ENCODE measurements around the gene ING5. TPM values are rescaled to one million over a fixed set of nuclear protein-coding genes. Genes with fewer than 3 reads are reported as not detected.

Gene ING5
- total RNA-seq, 1 donor from 2014 or later: 38.3 TPM

DNA sequence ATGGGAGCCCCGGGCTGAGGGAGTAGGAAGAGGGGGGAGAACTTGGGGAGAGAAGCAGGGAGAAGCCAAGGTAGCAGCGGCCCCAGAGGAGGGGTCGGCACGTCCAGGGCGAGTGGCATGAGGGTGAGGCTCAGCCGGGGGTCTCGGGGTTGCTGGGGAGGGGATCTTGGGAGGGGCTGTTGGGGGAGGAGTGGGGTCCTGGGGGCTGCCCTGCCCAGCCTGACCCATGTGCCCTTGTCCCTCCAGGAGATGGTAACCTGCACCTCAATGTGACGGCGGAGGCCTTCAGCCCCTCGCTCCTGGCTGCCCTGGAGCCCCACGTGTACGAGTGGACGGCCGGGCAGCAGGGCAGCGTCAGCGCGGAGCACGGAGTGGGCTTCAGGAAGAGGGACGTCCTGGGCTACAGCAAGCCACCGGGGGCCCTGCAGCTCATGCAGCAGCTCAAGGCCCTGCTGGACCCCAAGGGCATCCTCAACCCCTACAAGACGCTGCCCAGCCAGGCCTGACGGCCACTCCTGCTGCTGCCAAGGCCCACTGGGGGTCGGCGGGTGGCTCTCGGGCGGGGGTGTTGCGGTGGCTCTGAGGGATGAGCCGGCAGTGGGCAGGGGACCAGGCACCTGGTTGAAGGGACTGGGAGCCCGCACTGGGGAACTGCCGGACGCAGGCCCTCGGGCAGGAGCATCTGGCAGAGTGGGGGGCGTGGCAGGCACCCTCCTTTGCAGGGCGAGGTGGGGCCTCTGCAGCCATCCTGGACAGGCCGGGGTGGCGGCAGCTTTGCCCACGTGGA lies 65.8 kb downstream of the ING5 start:
- peaks cover 4% of the 10 kb centered on the region for H3K4me1 Mint-ChIP-seq (ENCODE audit: low read depth, unreplicated experiment)
- H3K4me3 Mint-ChIP-seq (ENCODE audit: unreplicated experiment): no peak overlapping the region
- peak; percentile 16 for DNase-seq
- peaks cover 1% of the 10 kb centered on the region for H3K9me3 Mint-ChIP-seq (ENCODE audit: unreplicated experiment)
- TF ChIP-seq CTCF (IDR thresholded peaks at IDR 0.05; ENCODE audit: partially characterized antibody, unreplicated experiment): no peak
- H3K27ac Mint-ChIP-seq (ENCODE audit: unreplicated experiment): no peak overlapping the region
- H3K27me3 Mint-ChIP-seq (ENCODE audit: unreplicated experiment): no peaks in the 10 kb centered on the region
- H3K36me3 Mint-ChIP-seq (ENCODE audit: unreplicated experiment): no peaks in the 10 kb centered on the region

GRCh38 chr2:241768251-241768711 lies 66.4 kb downstream of the ING5 start:
- Mint-ChIP-seq H3K4me1 (ENCODE audit: low read depth, unreplicated experiment) (peaks cover 4% of the 10 kb centered on the region), H3K36me3 (ENCODE audit: unreplicated experiment) (no peaks in the 10 kb centered on the region)
- DNase-seq: peak; percentile 12

GRCh38 chr2:241768850-241769249 lies 67.0 kb downstream of the ING5 start:
- H3K4me3 Mint-ChIP-seq (ENCODE audit: unreplicated experiment): no peak overlapping the region
- peaks cover 1% of the 10 kb centered on the region for H3K9me3 Mint-ChIP-seq (ENCODE audit: unreplicated experiment)
- DNase-seq: no peak
- H3K4me1 Mint-ChIP-seq (ENCODE audit: low read depth, unreplicated experiment): peaks cover 4% of the 10 kb centered on the region
- no peaks in the 10 kb centered on the region for H3K27me3 Mint-ChIP-seq (ENCODE audit: unreplicated experiment)
- H3K27ac Mint-ChIP-seq (ENCODE audit: unreplicated experiment): no peak overlapping the region
- no peak for TF ChIP-seq CTCF (IDR thresholded peaks at IDR 0.05; ENCODE audit: partially characterized antibody, unreplicated experiment)
- H3K36me3 Mint-ChIP-seq (ENCODE audit: unreplicated experiment): no peaks in the 10 kb centered on the region

More at GRCh38 chr2:241768251-241768711, 66.4 kb downstream of the ING5 start:
- Mint-ChIP-seq H3K27me3 (ENCODE audit: unreplicated experiment) (no peaks in the 10 kb centered on the region), H3K4me3 (ENCODE audit: unreplicated experiment) (no peak overlapping the region), H3K9me3 (ENCODE audit: unreplicated experiment) (peaks cover 1% of the 10 kb centered on the region), H3K27ac (ENCODE audit: unreplicated experiment) (no peak overlapping the region)
- TF ChIP-seq CTCF (IDR thresholded peaks at IDR 0.05; ENCODE audit: partially characterized antibody, unreplicated experiment): no peak

DNA sequence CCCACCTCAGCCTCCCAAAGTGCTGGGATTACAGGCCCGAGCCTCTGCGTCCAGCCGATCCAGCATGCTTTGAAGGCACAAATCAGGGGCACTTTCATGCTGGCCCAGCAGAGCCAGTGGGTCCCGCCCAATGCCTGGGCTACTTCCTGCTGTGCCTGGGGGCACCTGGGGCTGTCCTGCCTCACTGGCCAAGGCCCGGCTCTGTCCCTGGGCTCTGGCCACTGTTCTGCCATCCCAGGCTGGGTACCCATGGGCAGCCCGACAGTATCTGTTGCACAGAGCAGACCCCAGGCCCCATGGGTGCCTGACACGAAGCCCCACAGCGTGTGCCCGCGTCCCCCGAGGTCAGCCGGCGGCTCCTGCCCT lies 68.0 kb downstream of the ING5 start:
- peaks cover 2% of the 10 kb centered on the region for H3K4me1 Mint-ChIP-seq (ENCODE audit: low read depth, unreplicated experiment)
- peaks cover 1% of the 10 kb centered on the region for H3K9me3 Mint-ChIP-seq (ENCODE audit: unreplicated experiment)
- TF ChIP-seq CTCF (IDR thresholded peaks at IDR 0.05; ENCODE audit: partially characterized antibody, unreplicated experiment): no peak
- H3K27me3 Mint-ChIP-seq (ENCODE audit: unreplicated experiment): no peaks in the 10 kb centered on the region
- H3K4me3 Mint-ChIP-seq (ENCODE audit: unreplicated experiment): no peak overlapping the region
- peak; percentile 11 for DNase-seq
- H3K36me3 Mint-ChIP-seq (ENCODE audit: unreplicated experiment): no peaks in the 10 kb centered on the region
- H3K27ac Mint-ChIP-seq (ENCODE audit: unreplicated experiment): no peak overlapping the region

- Mint-ChIP-seq H3K36me3 (ENCODE audit: unreplicated experiment) (no peaks in the 10 kb centered on the region), H3K9me3 (ENCODE audit: unreplicated experiment) (peaks cover 1% of the 10 kb centered on the region), H3K4me3 (ENCODE audit: unreplicated experiment) (no peak overlapping the region), H3K27ac (ENCODE audit: unreplicated experiment) (no peak overlapping the region), H3K4me1 (ENCODE audit: low read depth, unreplicated experiment) (peaks cover 2% of the 10 kb centered on the region), H3K27me3 (ENCODE audit: unreplicated experiment) (peaks cover 1% of the 10 kb centered on the region)
- DNase-seq: peak; percentile 16
- TF ChIP-seq CTCF (IDR thresholded peaks at IDR 0.05; ENCODE audit: partially characterized antibody, unreplicated experiment): no peak
Observed at GRCh38 chr2:241770185-241770935, 68.5 kb downstream of the ING5 start.

All from glutamatergic neuron (in vitro differentiated cells).